ENCODE measurements around the gene VAPB. TPM values are rescaled to one million over a fixed set of nuclear protein-coding genes. Genes with fewer than 3 reads are reported as not detected.
A peak's percentile ranks its signal among the peaks of the same experiment; 100 is the strongest.

The VAPB gene
- total RNA-seq, 1 donor from 2014 or later: 26.0 TPM

DNA sequence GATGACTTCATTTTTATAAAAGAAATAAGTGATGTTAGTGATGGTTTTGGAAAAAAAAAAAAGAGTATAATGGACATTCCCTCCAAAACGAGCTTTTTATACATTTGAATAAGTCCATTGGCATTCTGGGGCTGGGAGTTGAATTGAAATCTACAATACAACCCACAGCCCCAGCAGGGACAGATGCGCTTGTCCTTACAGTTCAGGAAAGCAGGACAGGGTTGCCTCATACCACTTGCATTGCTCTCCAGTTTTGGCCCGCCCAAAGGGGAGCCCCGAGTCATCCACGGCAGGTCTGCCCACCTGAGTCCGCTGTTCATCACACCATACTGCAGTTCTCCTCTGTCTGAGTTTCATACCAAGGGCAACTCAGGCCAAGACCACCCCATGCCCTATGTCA, 46.2 kb downstream of the VAPB start:
- DNase-seq (ENCODE audit: low spot score): no peak

DNA sequence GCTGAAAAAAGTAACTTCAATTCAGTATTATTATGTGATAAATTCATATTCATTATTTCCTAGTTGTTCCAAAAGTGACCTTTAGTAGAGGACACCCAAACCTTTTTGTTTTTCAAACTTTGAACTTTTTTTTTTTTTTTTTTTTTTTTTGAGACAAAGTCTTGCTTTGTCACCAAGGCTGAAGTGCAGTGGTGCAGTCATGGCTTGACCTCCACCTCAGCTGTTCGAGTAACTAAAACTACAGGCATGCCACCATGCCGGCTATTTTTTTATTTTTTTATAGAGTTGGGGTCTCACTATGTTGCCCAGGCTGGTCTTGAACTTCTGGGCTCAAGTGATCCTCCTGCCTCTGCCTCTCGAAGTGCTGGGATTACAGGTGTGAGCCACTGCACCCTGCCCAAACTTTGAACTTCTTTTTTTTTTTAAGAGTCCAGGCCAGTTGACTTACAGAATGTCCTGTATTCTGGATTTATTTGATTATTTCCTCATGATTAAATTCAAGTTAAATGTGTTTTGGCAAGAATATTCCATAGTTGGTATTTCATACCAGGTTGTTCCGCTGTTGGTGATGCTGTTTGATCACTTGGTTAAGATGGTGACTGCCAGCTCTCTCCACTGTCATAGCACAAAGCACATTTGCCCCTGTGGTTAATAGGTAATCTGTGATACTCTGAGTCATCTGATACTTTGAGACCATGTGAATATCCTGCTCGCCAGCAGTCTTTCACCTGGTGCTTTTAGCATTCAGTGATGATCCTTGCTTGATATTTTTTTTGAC, 48.0 kb downstream of the VAPB start:
- DNase-seq (ENCODE audit: low spot score): no peak

DNA sequence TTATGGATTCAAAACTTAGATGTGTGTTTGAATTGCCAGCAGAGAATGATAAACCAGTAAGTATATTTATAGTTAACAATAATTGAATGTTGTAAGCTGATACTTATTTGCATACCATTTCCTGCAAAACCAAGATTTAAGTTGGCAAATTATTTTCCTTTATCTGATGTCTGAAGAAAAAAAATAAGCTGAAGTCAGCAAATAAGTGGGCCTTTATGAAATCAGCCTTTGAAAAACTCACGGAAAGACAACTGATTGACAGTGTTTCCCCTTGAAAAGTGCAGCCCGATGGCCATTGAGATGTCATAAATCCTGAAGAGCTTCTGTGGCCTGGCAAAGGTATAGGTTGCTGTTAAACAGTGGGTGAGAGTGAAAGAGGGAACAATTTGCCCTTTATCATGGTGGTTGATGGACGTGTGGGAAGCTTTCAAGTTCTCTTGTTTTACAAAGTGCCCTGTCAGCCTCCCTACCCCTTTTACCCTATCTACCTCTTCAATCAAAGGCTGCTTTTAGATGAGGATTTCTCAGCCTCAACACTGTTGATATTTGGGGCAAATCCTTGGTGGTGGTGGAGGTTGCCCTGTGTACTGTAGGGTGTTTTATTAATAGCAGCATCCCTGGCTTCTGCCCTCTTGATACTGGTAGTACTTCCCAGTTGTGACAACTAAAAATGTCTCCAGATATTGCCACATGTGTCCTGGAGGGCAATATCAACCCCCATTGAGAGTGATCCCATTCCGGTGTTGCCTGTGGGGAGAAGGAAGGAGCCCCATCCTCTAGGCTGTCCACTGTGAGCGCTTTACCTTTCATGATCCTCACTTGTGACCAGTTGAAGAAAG, 50.2 kb downstream of the VAPB start:
- DNase-seq (ENCODE audit: low spot score): no peak

DNA sequence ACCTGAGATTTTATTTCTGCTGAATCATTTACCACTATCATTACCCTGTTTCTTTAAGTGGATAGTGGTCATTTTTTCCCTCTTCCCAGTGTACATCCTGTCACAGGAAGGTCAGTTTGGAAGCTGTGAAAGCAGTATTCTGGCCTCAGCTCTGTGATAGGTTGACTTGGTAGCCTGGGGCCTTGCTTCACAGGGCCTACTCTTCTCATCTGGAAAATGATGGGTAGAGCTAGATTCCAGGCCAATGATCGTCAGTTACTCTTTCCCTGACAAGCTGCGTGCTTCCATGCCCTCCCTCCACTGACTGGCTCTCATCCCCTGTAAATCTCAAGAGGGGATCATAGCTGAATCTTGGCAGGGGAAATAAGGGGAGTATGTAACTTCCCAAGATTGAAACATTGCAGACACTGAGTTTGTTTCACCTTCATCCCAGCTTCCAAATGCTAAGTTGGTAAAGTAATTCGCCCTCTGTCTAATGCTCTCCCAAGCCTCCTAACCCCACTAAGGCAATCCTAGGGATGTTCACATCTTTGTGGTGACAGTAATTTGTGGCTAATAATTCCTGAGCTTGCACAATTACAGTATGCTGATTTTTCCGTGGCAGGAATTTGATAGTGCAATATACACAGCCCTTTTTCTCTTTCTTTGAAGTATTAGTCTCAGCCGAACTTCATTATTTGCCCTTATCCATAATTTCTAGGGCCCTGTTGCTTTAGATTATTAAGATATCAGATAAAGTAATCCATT, 51.2 kb downstream of the VAPB start:
- DNase-seq (ENCODE audit: low spot score): peak; percentile 90

DNA sequence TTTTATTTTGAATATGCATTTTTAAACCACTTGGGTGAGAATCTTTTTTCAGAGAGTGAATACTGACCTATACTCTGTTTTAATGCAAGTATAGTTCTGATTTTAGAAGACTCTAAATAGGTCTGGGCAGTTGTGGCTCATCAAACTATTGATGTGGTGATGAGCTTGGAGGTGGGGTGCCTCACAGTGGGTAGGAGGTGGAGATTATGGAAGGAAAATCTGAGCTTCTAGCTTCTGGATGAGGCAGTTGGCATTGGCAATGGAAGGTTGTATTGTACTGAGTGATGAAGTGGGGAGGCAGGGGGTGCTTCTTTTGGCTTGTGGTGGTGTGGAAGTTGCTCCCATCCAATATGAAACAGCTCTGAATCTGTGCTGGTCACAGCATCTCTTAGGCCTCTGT, 52.7 kb downstream of the VAPB start:
- DNase-seq (ENCODE audit: low spot score): no peak

DNA sequence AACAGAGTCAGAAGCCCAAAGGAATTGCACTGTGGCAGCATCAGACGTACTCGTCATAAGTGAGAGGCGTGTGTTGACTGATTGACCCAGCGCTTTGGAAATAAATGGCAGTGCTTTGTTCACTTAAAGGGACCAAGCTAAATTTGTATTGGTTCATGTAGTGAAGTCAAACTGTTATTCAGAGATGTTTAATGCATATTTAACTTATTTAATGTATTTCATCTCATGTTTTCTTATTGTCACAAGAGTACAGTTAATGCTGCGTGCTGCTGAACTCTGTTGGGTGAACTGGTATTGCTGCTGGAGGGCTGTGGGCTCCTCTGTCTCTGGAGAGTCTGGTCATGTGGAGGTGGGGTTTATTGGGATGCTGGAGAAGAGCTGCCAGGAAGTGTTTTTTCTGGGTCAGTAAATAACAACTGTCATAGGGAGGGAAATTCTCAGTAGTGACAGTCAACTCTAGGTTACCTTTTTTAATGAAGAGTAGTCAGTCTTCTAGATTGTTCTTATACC, 55.8 kb downstream of the VAPB start:
- no peak for DNase-seq (ENCODE audit: low spot score)

DNA sequence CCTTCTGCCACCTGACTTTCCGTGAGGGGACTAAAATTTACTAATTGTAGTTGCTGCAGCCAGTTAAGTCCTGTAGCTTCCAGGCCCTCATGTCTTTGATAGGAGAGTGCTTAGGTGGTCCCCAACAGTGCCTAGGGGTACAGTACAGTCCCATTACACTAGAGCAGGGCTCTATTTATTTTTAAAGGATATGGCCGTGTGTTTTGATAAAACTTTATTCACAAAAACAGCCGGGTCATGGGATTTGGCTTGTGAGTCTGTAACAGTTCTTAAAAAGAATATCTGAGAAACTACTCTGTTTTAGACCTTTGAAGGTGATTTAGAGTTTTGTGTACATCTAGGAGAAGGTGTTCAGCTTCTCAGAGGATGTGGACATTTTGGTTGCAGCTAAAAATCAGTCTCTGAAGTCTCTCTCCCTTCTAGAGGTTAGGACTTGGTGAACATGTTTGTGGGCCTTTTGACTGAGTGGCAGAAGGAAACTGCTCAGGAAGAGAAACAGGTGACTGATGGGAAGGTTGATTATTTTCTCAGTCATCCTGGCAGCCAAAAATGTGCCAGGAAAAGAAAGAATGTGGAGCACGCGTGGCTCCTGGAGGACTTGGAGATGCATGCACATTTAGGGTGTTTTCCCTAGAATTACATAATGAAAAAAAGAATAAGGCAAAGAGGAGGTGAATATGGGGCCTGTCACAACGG, 57.4 kb downstream of the VAPB start:
- no peak for DNase-seq (ENCODE audit: low spot score)

DNA sequence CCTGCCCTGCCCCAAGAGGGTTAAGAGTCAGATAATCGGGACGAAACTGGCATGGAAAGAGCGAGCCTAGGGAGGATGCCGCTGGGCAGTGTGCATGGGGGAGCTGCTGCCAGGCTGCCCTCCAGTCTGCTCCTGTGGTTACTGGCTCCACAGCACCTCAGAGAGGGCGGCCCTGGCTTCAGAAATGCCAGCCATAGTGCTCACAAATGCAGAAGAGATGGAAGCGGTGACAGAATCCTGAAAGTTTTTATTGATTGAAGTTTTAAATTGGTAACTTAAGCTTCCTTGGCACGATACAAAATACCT, 57.9 kb downstream of the VAPB start:
- DNase-seq (ENCODE audit: low spot score): no peak

DNA sequence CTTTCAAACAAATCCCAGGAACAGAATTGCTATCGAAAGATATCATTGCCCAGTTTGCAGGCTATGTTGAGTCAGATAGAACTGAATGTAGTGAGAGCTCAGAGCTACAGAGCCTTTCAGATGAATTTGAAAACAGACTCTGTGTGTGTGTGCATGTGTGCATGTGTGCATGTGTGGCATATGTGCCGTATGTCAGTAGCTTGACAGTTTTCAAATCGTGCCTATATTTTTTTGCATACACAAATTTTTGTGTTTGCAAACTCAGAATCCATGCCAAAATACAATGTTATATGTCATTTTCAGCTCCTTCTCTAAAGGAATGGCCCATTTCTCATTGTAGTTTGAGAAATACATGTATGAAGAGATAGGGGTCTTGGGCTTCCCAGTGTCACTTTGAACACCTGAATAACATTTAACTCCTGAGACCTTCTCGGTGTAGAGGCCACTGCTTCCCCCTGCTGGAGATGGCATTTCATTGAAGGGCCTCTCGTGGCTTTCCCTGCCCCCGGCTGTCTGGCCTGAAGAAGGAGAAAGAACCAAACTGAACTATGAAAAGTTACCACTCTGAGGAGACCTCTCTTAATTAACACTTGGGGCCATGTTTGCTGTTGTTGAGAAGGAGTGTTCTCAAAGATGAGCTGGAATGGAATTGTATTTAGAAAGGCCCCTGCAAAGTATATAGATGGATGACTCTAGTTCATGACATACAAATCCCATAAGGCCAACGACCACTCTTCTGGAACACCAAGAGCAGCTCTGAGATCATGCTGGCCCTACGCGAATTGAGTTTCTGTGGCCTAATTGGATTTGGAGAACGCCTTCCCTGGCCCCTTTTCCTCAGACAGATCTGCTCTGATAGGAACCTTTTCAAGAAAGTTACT, 58.7 kb downstream of the VAPB start:
- DNase-seq (ENCODE audit: low spot score): no peak

DNA sequence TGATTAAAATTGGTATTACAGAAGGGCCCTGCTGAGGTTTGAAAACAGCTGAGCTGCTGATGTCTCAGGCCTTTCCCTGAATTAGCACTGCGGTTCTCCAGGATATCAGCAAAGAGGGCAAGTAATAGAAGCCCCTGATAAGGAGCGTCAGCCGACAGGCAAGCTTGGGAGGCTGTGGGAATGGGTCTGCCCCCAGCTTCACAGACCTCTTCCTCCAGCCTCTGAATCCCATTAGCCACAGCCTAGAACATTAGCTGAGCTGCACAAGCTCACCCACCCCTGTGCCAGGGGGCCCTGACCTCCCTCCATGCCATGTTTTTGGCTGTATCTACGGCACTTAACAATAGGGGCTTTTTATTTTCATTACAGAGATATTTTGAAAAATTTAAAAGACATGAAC, 59.9 kb downstream of the VAPB start:
- DNase-seq (ENCODE audit: low spot score): no peak

DNA sequence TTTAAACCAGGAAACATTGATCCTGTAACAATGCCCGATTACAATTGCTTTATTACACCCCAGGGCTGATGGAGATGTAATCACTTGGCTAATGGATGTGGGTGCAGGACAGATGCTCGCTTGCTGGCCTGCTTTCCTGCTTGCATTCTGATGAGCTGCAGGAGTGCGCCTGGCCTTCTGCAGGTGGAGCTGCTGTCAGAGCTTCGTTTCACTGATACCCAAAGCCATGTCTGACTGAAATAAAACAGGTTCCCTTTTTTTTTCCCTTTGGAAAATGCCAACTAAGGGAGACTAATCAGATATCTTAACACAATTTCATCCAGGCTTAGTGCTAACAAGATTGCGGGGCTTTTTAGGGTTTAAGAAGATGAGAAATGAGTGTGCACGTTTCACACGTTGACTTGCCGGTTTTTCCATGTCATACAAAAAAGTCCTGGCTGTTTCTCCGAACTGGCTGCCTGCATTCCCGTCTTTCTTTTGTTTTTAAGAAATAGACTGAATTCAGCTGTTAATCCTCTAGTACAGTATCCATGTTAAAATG, 60.7 kb downstream of the VAPB start:
- peak; percentile 57 for DNase-seq (ENCODE audit: low spot score)

DNA sequence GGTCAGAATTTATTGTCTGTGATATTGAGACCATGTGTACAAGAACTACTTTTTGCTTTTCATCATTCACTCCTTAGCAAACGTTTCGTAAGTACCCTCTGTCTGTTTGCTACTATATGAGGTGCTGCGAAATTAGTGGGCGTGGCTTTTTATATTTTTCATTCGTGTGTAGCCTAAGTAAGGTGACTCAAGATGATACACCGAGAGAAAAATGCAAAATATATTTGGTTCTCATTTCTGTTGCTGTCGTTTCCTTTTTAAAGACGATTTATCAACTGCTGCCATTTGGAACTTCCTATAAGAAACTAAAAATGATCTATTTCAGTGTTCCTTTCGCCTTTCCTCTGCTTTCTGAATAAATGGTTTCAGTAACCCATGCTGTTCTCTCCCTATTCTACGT, 61.2 kb downstream of the VAPB start:
- DNase-seq (ENCODE audit: low spot score): no peak

DNA sequence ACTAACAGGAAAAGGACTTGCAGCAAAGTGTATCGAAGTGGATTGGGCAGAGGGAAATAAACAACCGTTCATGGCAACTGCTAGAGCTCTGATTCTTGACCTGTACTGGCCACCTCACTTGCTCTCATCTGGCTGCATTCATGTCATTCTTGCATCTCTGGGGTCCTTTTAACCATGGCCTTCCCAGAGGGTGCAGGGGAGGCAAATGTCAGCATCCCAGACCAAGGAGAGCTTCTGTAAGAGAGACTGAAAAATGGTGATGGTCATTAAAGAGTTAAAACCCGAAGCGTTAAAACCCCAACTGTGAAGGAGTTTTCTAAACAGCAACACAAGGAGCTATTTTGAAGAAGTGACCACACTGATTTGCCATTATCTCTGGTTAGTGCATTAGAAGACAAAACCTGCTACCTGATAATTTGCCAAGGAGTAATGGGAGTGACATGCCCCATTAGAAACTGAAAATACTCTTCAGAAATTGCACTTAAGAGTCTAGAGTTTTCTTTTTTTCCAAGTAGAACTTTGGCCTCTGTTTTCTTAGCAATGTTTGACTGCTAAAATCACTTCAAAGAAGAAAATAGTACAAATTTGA, 63.7 kb downstream of the VAPB start:
- DNase-seq (ENCODE audit: low spot score): no peak

DNA sequence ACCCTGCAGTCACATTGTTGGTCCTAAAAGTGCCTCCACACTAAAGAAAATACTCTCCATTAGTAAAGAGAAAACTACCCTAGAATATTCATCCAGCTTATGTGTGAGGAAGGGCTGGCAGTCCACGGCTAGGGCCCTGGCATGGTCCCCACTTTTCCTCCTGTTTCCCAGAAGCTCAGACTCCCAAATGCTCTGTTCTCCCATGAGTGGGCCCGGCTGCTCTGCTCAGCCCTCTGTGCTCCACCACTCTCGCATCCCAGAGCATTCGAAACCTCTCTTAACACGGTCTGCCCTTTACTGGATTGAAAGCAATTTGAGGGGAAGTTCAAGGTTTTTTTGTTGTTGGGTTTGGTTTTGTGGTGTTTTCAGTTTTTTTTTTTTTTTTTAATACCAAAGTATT, 64.4 kb downstream of the VAPB start:
- DNase-seq (ENCODE audit: low spot score): no peak

DNA sequence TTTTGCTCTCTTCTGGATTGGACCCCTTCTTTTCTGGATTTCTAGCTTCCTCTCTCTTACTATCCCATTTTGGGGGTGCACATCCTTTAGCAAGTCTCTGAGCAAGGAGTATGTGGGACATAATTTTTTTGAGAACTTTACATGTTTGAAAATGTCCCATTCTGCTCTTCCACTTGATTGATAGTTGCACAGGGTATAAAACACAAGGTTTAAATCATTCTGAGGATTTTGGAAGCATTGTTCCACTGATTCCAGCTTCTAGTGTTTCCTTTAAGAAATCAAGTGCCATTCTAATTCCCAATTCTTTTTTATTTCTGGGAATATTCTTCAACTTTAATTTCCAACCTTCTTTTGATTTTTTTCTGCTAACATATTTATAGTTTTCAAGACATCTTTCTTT, 65.4 kb downstream of the VAPB start:
- DNase-seq (ENCODE audit: low spot score): no peak

DNA sequence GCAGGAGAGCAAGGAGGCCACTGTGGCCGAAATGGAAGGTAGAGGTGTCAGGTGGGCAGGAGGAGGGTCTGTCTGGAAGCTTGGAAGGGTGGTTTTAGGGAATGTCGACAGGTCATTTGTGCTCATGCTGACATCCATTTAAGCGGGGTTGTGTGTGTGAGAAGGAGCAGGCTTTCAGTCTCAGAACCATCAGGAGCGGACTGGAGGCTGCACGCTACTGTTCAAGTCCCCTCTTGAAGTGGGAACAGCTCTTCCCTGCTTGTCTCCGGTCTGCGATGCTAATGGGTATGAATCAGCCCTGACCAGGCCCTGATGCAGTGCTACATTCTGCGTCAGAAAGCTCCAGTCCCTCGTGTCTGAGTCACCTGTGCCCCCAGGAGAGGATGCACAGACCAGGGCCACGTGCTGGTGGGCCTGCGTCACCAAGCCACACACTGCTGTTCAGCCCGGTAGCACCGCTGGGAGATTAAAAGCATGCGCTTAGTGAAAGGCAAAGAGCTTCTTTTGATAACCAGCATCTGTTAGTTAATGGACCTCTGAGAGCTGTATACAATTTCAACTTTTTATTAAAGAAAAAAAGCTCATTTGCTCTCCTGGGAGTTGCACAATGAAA, 68.2 kb downstream of the VAPB start:
- no peak for DNase-seq (ENCODE audit: low spot score)

DNA sequence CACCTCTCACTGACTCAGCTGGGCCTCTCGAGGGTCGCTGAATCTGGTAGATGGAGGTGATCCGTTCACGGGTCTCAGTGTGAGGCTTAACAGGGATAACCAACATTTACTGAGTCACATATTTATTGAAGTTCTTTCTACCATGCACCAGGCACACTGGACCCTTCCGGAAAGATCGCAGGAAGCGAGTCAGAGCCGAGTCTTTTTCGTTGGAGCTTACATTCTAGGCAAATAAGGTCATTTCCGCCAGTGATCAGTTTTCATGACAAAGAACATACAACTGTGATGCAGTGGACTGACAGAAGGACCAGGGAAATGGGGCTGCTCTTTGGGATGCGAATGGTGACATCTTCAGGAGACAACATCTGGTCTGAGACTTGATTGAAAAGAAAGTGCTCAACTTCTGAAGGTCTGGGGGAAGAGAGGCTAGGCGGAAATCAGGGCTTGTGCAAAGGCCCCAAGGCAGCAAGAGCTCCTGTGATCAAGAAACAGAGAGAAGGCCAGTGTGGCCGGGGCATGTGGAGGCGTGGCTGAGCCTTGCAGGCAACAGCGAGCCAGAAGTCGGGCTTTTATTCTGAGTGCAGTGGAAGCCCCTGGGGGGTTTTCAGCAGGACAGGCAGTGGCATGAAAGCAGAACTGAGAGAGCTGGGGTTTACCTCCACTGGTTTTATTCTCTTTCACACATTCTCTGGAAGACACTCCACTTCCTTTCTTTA, 69.5 kb downstream of the VAPB start:
- DNase-seq (ENCODE audit: low spot score): no peak

DNA sequence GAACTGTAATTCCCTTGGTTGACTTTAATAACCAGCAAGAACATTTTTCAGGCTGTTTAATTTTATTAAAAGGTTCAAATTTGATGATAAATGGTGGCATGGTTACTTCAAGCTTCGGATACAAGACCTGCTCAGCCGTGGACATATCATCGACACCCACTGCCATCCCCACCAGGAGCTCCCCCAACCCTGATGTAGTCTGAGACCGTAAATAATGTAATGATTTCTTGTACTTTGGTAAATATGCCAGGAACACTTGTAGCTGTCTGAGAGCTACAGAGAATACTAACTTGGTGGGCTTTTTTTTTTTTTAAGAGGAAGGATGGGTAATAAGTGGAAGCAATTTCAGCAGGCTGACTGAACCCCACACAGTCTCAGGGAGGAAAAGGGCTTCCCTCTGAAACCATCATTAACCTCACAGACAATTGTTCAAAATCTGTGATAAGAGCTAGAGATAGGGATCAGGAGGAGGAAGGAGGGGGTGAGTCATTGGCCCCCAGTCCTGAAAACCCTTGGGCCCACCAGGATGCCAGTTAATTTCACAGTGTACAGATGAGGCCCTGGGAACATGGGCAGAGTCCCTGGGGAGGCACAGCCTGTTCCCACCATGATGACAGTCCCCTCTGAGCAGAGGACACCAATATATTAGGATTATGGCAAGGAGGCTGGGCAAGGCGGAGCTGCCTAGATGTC, 70.2 kb downstream of the VAPB start:
- DNase-seq (ENCODE audit: low spot score): no peak
